Hepatocyte (in vitro differentiated cells): ENCODE data around the gene E2F8.

ENCODE experiments used
- EZH2 ChIP-seq: fragments of 200-600 bp; sonication (generic); IDR thresholded peaks from 2 replicates; pipeline ENCODE4 v1.6.1; 2016; ENCODE audit warnings: antibody characterized with exemption, mild to moderate bottlenecking, borderline replicate concordance
- EZH2phosphoT487 ChIP-seq: fragments of 200-600 bp; sonication (generic); IDR thresholded peaks from one replicate; pipeline ENCODE4 v1.6.1; 2018; ENCODE audit warnings: antibody characterized with exemption, mild to moderate bottlenecking, low read depth, moderate library complexity; ENCODE audit not compliant: unreplicated experiment, severe bottlenecking
- TF ChIP-seq, protein P1 (sequence below): fragments of 200-600 bp; sonication (generic); IDR thresholded peaks from 2 replicates; pipeline ENCODE4 v1.5.1; 2016; ENCODE audit warnings: antibody characterized with exemption, mild to moderate bottlenecking; ENCODE audit not compliant: poor library complexity

DNA sequence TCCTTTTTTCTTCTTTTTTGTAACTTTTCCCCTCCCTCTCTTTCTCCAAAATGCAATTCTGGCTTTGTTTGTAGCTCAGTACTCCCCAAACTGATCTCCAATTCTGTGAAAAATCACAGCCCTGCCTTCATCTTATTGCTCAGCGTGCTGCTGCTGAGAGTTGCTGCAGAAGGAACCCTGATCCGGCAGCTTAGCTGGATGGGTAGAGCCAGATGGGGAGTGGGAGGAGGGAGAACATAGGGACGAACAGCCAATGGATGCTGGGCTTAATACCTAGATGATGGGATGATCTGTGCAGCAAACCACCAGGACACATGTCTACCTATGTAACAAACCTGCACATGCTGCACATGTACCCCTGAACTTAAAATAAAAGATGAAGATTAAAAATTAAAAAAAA, 47.5 kb upstream of the E2F8 start:
- TF ChIP-seq EZH2 (no peak), EZH2phosphoT487 (no peak)
- TF ChIP-seq, protein P1, sequence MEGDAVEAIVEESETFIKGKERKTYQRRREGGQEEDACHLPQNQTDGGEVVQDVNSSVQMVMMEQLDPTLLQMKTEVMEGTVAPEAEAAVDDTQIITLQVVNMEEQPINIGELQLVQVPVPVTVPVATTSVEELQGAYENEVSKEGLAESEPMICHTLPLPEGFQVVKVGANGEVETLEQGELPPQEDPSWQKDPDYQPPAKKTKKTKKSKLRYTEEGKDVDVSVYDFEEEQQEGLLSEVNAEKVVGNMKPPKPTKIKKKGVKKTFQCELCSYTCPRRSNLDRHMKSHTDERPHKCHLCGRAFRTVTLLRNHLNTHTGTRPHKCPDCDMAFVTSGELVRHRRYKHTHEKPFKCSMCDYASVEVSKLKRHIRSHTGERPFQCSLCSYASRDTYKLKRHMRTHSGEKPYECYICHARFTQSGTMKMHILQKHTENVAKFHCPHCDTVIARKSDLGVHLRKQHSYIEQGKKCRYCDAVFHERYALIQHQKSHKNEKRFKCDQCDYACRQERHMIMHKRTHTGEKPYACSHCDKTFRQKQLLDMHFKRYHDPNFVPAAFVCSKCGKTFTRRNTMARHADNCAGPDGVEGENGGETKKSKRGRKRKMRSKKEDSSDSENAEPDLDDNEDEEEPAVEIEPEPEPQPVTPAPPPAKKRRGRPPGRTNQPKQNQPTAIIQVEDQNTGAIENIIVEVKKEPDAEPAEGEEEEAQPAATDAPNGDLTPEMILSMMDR = no peak
